GM10266 (cell line): ENCODE data around the gene TBC1D8.
A peak's percentile ranks its signal among the peaks of the same experiment; 100 is the strongest.

Experiments used
- DNase-seq: peaks from one replicate; pipeline ENCODE4 v3.0.0; 2012; ENCODE audit errors: extremely low spot score
- TF ChIP-seq, protein P1 (sequence below): IDR thresholded peaks from 2 replicates; pipeline ENCODE4 v1.5.1; 2012; ENCODE audit warnings: mild to moderate bottlenecking, low read depth; ENCODE audit not compliant: control insufficient read depth, insufficient read depth; ENCODE audit errors: missing control alignments

The TBC1D8 gene

DNA sequence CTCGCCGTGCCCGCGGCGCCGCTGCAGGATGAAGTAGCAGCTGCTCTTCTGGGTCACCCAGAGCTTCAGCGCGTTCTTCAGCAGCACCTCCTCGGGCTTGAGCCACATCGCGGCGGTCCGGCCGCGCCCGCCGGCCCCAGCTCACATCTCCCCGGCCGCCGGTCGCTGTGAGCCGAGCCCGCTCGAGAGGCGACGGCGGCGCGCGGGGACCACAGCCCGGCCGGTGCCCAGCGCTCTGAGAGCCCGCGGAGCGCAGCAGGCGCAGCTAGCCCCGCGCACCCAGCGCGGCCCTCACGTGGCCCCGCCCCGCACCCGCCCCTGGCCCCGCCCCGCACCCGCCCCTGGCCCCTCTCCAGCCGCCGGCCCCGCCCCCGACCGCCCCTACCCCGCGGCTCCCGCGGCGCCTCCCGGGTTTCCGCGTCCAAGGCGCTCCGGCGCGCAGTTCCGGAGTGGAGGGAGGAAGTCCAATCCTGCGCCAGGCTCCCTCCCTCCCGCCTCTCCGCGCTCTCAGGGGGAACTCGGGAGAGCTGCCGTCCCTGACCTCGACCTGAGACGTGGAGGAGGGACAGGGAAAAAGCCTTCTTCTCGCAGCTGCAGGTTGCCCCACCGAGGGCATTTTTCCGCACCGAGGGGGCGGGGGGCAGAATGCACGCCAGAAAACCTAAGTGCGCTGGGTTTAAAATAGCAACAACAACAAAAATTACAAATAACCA, at the start of gene TBC1D8:
TSS of gene TBC1D8 (minus strand) at position 237 of the 713 bp plus-strand sequence. CDS start at position 108, 129 bp downstream.
- TF ChIP-seq, protein P1, sequence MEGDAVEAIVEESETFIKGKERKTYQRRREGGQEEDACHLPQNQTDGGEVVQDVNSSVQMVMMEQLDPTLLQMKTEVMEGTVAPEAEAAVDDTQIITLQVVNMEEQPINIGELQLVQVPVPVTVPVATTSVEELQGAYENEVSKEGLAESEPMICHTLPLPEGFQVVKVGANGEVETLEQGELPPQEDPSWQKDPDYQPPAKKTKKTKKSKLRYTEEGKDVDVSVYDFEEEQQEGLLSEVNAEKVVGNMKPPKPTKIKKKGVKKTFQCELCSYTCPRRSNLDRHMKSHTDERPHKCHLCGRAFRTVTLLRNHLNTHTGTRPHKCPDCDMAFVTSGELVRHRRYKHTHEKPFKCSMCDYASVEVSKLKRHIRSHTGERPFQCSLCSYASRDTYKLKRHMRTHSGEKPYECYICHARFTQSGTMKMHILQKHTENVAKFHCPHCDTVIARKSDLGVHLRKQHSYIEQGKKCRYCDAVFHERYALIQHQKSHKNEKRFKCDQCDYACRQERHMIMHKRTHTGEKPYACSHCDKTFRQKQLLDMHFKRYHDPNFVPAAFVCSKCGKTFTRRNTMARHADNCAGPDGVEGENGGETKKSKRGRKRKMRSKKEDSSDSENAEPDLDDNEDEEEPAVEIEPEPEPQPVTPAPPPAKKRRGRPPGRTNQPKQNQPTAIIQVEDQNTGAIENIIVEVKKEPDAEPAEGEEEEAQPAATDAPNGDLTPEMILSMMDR, result no peak

GRCh38 chr2:101200676-101201075, 49.5 kb upstream of the TBC1D8 start:
- DNase-seq, result no peak
- TF ChIP-seq, protein P1, result no peak

More for the DNA sequence above, at the start of gene TBC1D8:
- DNase-seq, result peak; percentile 89

- TF ChIP-seq, protein P1, result no peak
- DNase-seq, result no peak
Measured at GRCh38 chr2:101199251-101199791, 48.1 kb upstream of the TBC1D8 start.

GRCh38 chr2:101197814-101198213, 46.6 kb upstream of the TBC1D8 start:
- TF ChIP-seq, protein P1, result no peak
- no peak for DNase-seq

GRCh38 chr2:101197215-101197745, 46.1 kb upstream of the TBC1D8 start:
- no peak for DNase-seq
- TF ChIP-seq, protein P1, result no peak

- TF ChIP-seq, protein P1, result no peak
Measured at GRCh38 chr2:101195871-101196661, 44.9 kb upstream of the TBC1D8 start.

More at GRCh38 chr2:101195871-101196661, 44.9 kb upstream of the TBC1D8 start:
- no peak for DNase-seq
